Neural cell (in vitro differentiated cells): ENCODE results near the gene TECTB. TPM values are rescaled to one million over a fixed set of nuclear protein-coding genes. Genes with fewer than 3 reads are reported as not detected.

Source experiments
- H2AFZ ChIP-seq: fragments of 200-600, 300-800 bp; sonication (generic), shearing (Covaris generic); 2 replicates; pipeline ENCODE4 v1.6.0; 2014; ENCODE audit warnings: low read depth, mild to moderate bottlenecking, antibody characterized with exemption, low read length, moderate library complexity
- H3F3A ChIP-seq: fragments of 200-600 bp; shearing (Covaris generic); 2 replicates; pipeline ENCODE4 v1.6.1; 2016; ENCODE audit warnings: mild to moderate bottlenecking, moderate library complexity, mixed read lengths, antibody characterized with exemption, low read length; ENCODE audit not compliant: insufficient read depth, poor library complexity, severe bottlenecking
- H3K27ac ChIP-seq: fragments of 200-600, 300-800 bp; sonication (generic), shearing (Covaris generic); 2 replicates; pipeline ENCODE4 v1.5.1; 2014; ENCODE audit warnings: mild to moderate bottlenecking, low read length, moderate library complexity
- H3K27me3 ChIP-seq: fragments of 300-800, 200-600 bp; sonication (generic), shearing (Covaris generic); 2 replicates; pipeline ENCODE4 v1.6.0; 2014; ENCODE audit warnings: mild to moderate bottlenecking, low read depth, low read length, moderate library complexity; ENCODE audit not compliant: insufficient read depth
- H3K36me3 ChIP-seq: fragments of 300-800, 200-600 bp; sonication (generic), shearing (Covaris generic); 2 replicates; pipeline ENCODE4 v1.5.1; 2014; ENCODE audit warnings: mild to moderate bottlenecking, antibody characterized with exemption, low read length, moderate library complexity; ENCODE audit not compliant: insufficient read depth
- H3K4me2 ChIP-seq: fragments of 300-800, 200-600 bp; sonication (generic), shearing (Covaris generic); 2 replicates; pipeline ENCODE4 v1.6.0; 2014; ENCODE audit warnings: mild to moderate bottlenecking, low read length
- H3K4me3 ChIP-seq: fragments of 300-800, 200-600 bp; sonication (generic), shearing (Covaris generic); 2 replicates; pipeline ENCODE4 v1.5.1; 2014; ENCODE audit warnings: mild to moderate bottlenecking, low read length, moderate library complexity
- H3K79me2 ChIP-seq: fragments of 200-600 bp; shearing (Covaris generic); replicated peaks from 2 replicates; pipeline ENCODE4 v1.6.0; 2014; ENCODE audit warnings: mild to moderate bottlenecking, low read length, moderate library complexity; ENCODE audit not compliant: insufficient read depth
- H3K9ac ChIP-seq: fragments of 300-800, 200-600 bp; sonication (generic), shearing (Covaris generic); 2 replicates; pipeline ENCODE4 v1.6.1; 2016; ENCODE audit warnings: mild to moderate bottlenecking, low read length, mixed read lengths
- H3K9me2 ChIP-seq: fragments of 200-600 bp; shearing (Covaris generic); 2 replicates; pipeline ENCODE4 v1.6.1; 2016; ENCODE audit warnings: mild to moderate bottlenecking, low read length, mixed read lengths; ENCODE audit not compliant: insufficient read depth
- H3K9me3 ChIP-seq: fragments of 200-600, 300-800 bp; sonication (generic), shearing (Covaris generic); 2 replicates; pipeline ENCODE4 v1.6.1; 2016; ENCODE audit warnings: mild to moderate bottlenecking, mixed run types, low read length, moderate library complexity, mixed read lengths
- H4K20me1 ChIP-seq: fragments of 200-600 bp; shearing (Covaris generic); 2 replicates; pipeline ENCODE4 v1.6.1; 2016; ENCODE audit warnings: mild to moderate bottlenecking, mixed run types; ENCODE audit not compliant: insufficient read depth
- EP300 ChIP-seq: fragments of 450-650 bp; conservative IDR thresholded peaks from 2 replicates; pipeline ENCODE4 v1.6.1; 2014; ENCODE audit warnings: antibody characterized with exemption, mild to moderate bottlenecking, moderate library complexity; ENCODE audit not compliant: poor library complexity, severe bottlenecking
- EZH2 ChIP-seq: fragments of 200-600, 300-800 bp; shearing (Covaris generic), sonication (generic); IDR thresholded peaks from 2 replicates; pipeline ENCODE4 v1.6.1; 2014; ENCODE audit warnings: antibody characterized with exemption, low read length, borderline replicate concordance, mild to moderate bottlenecking; ENCODE audit not compliant: insufficient read depth, poor library complexity, severe bottlenecking
- MXI1 ChIP-seq: fragments of 450-650 bp; conservative IDR thresholded peaks from 2 replicates; pipeline ENCODE4 v1.6.1; 2014; ENCODE audit warnings: antibody characterized with exemption, mild to moderate bottlenecking; ENCODE audit not compliant: poor library complexity, severe bottlenecking
- POLR2AphosphoS5 ChIP-seq: IDR thresholded peaks from 2 replicates; pipeline ENCODE4 v1.6.1; 2012
- RAD21 ChIP-seq: fragments of 450-650 bp; conservative IDR thresholded peaks from 2 replicates; pipeline ENCODE4 v1.6.1; 2014; ENCODE audit warnings: antibody characterized with exemption, mild to moderate bottlenecking, moderate library complexity
- SMC3 ChIP-seq: fragments of 450-650 bp; conservative IDR thresholded peaks from 2 replicates; pipeline ENCODE4 v1.6.1; 2014; ENCODE audit warnings: antibody characterized with exemption, mild to moderate bottlenecking, moderate library complexity; ENCODE audit not compliant: poor library complexity
- TAF1 ChIP-seq: IDR thresholded peaks from 2 replicates; pipeline ENCODE4 v1.6.1; 2012; ENCODE audit warnings: low read depth
- polyA plus RNA-seq: library from polyadenylated mRNA; depleted of rRNA; stranded (reverse); fragments of >200 nt; gene quantifications from 2 replicates; pipeline ENCODE4 v1.2.3, GENCODE V29; 2014
- small RNA-seq, 3 experiments: library from RNA; depleted of rRNA; stranded (forward); fragments of <200 nt; gene quantifications; one replicate each; pipeline ENCODE3, GENCODE V24; 2012
- TF ChIP-seq, protein P1 (sequence below): fragments of 450-650 bp; IDR thresholded peaks from 2 replicates; pipeline ENCODE4 v1.5.1; 2014; ENCODE audit warnings: antibody characterized with exemption, mild to moderate bottlenecking, moderate library complexity; ENCODE audit not compliant: poor library complexity, severe bottlenecking
- TF ChIP-seq, protein P2 (sequence below): IDR thresholded peaks from 2 replicates; pipeline ENCODE4 v1.6.1; 2012; ENCODE audit warnings: borderline replicate concordance

Gene TECTB
- polyA plus RNA-seq, 1 donor from 2014 or later, result not detected

DNA sequence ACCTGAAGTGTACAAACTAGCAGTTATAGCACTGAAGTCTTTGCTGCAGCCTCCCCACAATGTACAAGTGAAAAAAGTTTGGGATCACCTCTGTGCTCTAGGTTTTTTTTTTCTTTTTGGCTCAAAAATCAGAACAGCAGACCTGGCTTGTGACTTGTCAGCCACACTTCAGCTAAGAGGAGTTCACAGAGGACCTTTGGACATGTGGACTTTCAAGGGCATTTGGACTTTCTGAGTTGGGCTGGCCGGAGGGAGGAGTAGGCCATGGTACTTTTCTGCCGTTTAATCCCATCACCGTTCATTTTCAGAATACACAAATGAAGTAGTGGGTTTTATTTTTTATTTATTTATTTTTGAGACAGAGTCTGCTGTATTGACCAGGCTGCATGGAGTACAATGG lies 68.8 kb downstream of the TECTB start:
- Histone ChIP-seq H3K4me3 (no peak overlapping the region), H3K27ac (no peak overlapping the region), H3K9me2 (no peaks in the 10 kb centered on the region), H4K20me1 (no peaks in the 10 kb centered on the region), H3K4me2 (no peak overlapping the region), H3K79me2 (no peaks in the 10 kb centered on the region), H3F3A (no peaks in the 10 kb centered on the region), H3K9me3 (no peaks in the 10 kb centered on the region), H3K27me3 (no peaks in the 10 kb centered on the region), H2AFZ (no peak overlapping the region), H3K36me3 (no peaks in the 10 kb centered on the region), H3K9ac (no peak overlapping the region)
- TF ChIP-seq, protein P1, sequence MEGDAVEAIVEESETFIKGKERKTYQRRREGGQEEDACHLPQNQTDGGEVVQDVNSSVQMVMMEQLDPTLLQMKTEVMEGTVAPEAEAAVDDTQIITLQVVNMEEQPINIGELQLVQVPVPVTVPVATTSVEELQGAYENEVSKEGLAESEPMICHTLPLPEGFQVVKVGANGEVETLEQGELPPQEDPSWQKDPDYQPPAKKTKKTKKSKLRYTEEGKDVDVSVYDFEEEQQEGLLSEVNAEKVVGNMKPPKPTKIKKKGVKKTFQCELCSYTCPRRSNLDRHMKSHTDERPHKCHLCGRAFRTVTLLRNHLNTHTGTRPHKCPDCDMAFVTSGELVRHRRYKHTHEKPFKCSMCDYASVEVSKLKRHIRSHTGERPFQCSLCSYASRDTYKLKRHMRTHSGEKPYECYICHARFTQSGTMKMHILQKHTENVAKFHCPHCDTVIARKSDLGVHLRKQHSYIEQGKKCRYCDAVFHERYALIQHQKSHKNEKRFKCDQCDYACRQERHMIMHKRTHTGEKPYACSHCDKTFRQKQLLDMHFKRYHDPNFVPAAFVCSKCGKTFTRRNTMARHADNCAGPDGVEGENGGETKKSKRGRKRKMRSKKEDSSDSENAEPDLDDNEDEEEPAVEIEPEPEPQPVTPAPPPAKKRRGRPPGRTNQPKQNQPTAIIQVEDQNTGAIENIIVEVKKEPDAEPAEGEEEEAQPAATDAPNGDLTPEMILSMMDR, result no peak
- TF ChIP-seq MXI1, result no peak
- TF ChIP-seq TAF1, result no peak

DNA sequence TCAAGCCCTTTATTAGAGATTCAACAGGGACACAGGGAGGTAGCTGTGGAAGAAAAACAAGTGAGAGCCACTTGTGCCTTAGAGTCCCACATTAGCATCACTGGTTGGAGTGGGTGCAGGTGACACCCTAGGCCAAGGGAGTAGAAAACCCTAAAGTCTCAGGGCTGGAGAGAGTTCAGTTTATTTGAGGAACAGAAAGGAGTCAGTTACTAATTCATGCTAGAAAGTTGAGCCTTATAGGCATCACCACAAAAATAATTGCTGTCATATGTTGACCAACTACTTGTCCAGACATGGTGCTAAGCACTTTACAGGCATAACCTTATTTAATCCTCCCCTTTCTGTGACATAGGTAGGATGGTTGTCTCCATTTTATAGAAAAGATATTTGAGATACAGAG lies 69.8 kb downstream of the TECTB start:
- no peaks in the 10 kb centered on the region for H3K27me3 ChIP-seq
- TF ChIP-seq, protein P1, result no peak
- TF ChIP-seq EP300, result no peak
- no peak for TF ChIP-seq RAD21
- no peak for TF ChIP-seq TAF1
- TF ChIP-seq EZH2, result no peak
- no peak for TF ChIP-seq MXI1
- no peak for TF ChIP-seq SMC3
- TF ChIP-seq POLR2AphosphoS5, result no peak
- TF ChIP-seq, protein P2, sequence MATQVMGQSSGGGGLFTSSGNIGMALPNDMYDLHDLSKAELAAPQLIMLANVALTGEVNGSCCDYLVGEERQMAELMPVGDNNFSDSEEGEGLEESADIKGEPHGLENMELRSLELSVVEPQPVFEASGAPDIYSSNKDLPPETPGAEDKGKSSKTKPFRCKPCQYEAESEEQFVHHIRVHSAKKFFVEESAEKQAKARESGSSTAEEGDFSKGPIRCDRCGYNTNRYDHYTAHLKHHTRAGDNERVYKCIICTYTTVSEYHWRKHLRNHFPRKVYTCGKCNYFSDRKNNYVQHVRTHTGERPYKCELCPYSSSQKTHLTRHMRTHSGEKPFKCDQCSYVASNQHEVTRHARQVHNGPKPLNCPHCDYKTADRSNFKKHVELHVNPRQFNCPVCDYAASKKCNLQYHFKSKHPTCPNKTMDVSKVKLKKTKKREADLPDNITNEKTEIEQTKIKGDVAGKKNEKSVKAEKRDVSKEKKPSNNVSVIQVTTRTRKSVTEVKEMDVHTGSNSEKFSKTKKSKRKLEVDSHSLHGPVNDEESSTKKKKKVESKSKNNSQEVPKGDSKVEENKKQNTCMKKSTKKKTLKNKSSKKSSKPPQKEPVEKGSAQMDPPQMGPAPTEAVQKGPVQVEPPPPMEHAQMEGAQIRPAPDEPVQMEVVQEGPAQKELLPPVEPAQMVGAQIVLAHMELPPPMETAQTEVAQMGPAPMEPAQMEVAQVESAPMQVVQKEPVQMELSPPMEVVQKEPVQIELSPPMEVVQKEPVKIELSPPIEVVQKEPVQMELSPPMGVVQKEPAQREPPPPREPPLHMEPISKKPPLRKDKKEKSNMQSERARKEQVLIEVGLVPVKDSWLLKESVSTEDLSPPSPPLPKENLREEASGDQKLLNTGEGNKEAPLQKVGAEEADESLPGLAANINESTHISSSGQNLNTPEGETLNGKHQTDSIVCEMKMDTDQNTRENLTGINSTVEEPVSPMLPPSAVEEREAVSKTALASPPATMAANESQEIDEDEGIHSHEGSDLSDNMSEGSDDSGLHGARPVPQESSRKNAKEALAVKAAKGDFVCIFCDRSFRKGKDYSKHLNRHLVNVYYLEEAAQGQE, result no peak
- no peak overlapping the region for H3K4me3 ChIP-seq
- H3K27ac ChIP-seq, result no peak overlapping the region
- no peaks in the 10 kb centered on the region for H4K20me1 ChIP-seq
- H2AFZ ChIP-seq, result no peak overlapping the region
- H3K36me3 ChIP-seq, result no peaks in the 10 kb centered on the region
- no peak overlapping the region for H3K9ac ChIP-seq
- H3F3A ChIP-seq, result no peaks in the 10 kb centered on the region
- no peaks in the 10 kb centered on the region for H3K9me2 ChIP-seq
- H3K4me2 ChIP-seq, result no peak overlapping the region
- no peaks in the 10 kb centered on the region for H3K79me2 ChIP-seq
- H3K9me3 ChIP-seq, result no peaks in the 10 kb centered on the region

Small RNA genes within 50 kb of the gene (small RNA-seq; reads per million reads assigned to genes)
- 0 to 0.03 (median 0) reads per million in 3 experiments for gene MIR6715A

Other genes with a start within 250 kb of the TECTB start
- gene GPAM, start 99.6 kb upstream of the TECTB start, polyA plus RNA-seq, result 16.8 and 17.3 TPM in 2 replicates
- gene ACSL5, start 90.7 kb downstream of the TECTB start, polyA plus RNA-seq, result not detected in 2 replicates
- gene ZDHHC6, start 163.5 kb downstream of the TECTB start, polyA plus RNA-seq, result 44.0 and 50.5 TPM in 2 replicates
- 25.9 and 28.7 TPM in 2 replicates for gene VTI1A, start 163.8 kb downstream of the TECTB start, polyA plus RNA-seq